Central memory CD8-positive, alpha-beta T cell (primary cell): Measurements from ENCODE around the gene ULK4.

ENCODE experiments used
- ATAC-seq: fragments of 150-1000 bp; cut with Tn5 transposase; replicated peaks from 2 replicates; pipeline ENCODE4 v1.10.0; 2022; ENCODE audit warnings: mild to moderate bottlenecking, moderate FRiP score, moderate number of reproducible peaks; ENCODE audit not compliant: poor library complexity, severe bottlenecking; ENCODE audit errors: extremely low read depth
- DNase-seq, 2 donors: peaks; one replicate each; pipeline ENCODE4 v3.0.0; 2021; ENCODE audit warnings: low spot score in 2 of 2
- H3K27ac Mint-ChIP-seq: one replicate; pipeline ENCODE4 v1.8.0; 2022; ENCODE audit warnings: low read depth, mild to moderate bottlenecking, moderate library complexity, mixed read lengths
- H3K27me3 Mint-ChIP-seq: one replicate; pipeline ENCODE4 v1.8.0; 2022; ENCODE audit warnings: mixed read lengths
- H3K36me3 Mint-ChIP-seq: one replicate; pipeline ENCODE4 v1.8.0; 2022; ENCODE audit warnings: mild to moderate bottlenecking, moderate library complexity, mixed read lengths; ENCODE audit not compliant: insufficient read depth
- H3K4me1 Mint-ChIP-seq: one replicate; pipeline ENCODE4 v1.8.0; 2022; ENCODE audit warnings: mixed read lengths
- H3K4me3 Mint-ChIP-seq: one replicate; pipeline ENCODE4 v1.8.0; 2022; ENCODE audit warnings: mild to moderate bottlenecking, moderate library complexity, mixed read lengths
- H3K9me3 Mint-ChIP-seq: one replicate; pipeline ENCODE4 v1.8.0; 2022; ENCODE audit warnings: mixed read lengths

The ULK4 gene

DNA sequence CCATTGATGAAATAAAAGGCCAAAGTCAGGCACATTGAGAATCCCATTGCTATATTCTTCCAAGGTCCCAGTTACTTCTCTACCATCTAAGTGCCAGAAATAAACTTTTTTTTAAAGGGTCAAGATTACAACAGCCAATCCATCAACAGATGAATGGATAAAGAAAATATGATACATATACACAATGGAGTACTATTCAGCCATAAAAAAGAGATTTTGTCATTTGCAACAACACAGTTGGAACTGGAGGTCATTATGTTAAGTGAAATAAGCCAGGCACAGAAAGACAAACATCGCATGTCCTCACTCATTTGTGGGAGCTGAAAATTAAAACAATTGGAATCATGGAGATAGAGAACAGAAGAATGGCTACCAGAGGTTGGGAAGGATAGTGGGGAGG is 25.5 kb downstream of the ULK4 start:
- Mint-ChIP-seq H3K4me3 (no peak overlapping the region), H3K9me3 (peaks cover 5% of the 10 kb centered on the region), H3K27me3 (no peaks in the 10 kb centered on the region), H3K4me1 (no peaks in the 10 kb centered on the region), H3K36me3 (peaks cover 9% of the 10 kb centered on the region), H3K27ac (no peak overlapping the region)
- no peak for ATAC-seq
- DNase-seq = no peak

DNA sequence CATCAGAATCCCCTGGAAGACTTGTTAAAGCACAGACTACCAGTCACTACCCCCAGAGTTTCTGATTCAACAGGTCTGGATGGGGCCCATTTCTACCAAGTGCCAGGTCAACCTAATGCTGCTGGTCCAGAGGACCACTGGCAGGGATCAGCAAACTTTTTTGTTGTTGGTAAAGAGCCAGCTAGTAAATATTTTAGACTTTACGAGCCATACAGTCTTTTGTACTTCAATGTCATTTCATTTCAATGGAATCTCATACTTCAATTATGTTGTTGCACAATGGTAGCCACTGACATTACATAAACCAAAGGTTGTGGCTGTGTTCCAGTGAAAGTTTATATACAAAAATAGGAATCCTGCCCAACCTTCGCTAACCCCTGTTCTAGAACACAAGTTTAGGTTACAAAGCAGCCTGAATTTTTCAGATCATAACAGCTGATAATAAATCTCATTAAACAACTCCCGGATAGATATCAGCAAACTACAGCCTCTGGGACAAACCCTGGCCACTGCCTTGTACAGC is 28.7 kb downstream of the ULK4 start:
- Mint-ChIP-seq H3K27me3 (no peaks in the 10 kb centered on the region), H3K4me1 (peaks cover 3% of the 10 kb centered on the region), H3K27ac (no peak overlapping the region), H3K36me3 (peaks cover 12% of the 10 kb centered on the region), H3K9me3 (peaks cover 5% of the 10 kb centered on the region), H3K4me3 (no peak overlapping the region)
- ATAC-seq (no peak), DNase-seq (no peak)

DNA sequence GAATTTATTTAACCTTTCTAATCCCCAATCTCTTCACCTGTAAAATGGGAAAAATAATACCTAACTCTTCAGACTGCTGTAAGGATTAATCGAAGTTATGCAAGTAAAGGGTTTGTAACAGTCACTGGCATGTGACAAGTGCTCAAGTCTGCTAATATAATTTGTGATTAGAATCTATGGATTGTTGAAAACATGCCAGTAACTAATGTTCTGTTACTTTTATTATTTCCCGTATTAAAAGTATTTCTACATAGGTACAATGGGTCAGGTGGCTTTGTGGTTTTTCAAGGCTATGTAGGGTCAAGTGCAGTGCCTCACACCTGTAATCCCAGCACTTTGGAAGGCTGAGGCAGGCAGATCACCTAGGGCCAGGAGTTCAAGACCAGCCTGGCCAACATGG is 29.4 kb downstream of the ULK4 start:
- H3K27me3 Mint-ChIP-seq = no peaks in the 10 kb centered on the region
- peaks cover 8% of the 10 kb centered on the region for H3K4me1 Mint-ChIP-seq
- H3K36me3 Mint-ChIP-seq = peaks cover 12% of the 10 kb centered on the region
- DNase-seq (no peak), ATAC-seq (no peak)
- H3K9me3 Mint-ChIP-seq = peaks cover 5% of the 10 kb centered on the region
- H3K27ac Mint-ChIP-seq = no peak overlapping the region
- H3K4me3 Mint-ChIP-seq = no peak overlapping the region

DNA sequence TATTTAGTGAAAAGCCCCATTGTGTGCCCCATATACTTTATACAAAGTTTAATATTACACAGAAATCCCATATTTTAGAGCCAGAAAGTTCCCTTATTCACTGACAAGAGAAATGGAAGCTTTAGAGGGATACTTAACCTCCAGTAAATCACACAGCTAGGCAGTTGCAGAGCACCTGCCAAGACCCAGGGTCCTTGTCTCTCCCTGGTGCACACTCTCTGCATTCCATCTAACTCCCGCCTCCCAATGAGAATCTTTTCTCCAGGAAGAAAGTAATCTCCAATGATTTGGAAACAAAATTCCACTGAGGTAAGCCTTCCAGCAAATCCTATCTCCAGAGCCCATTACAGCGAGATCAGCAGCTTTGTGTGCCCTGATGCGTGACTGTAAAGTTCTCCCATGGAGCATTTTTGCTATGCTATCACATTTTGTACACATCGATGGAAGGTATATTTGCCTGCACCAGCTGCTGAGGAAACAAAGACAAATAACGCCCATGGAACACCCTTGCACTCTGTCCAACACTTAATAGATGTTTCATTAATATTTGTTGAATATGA is 41.4 kb downstream of the ULK4 start:
- Mint-ChIP-seq H3K27ac (no peak overlapping the region), H3K27me3 (no peaks in the 10 kb centered on the region), H3K36me3 (peaks cover 8% of the 10 kb centered on the region), H3K4me1 (no peaks in the 10 kb centered on the region), H3K9me3 (no peaks in the 10 kb centered on the region), H3K4me3 (no peak overlapping the region)
- ATAC-seq (no peak), DNase-seq (no peak)

DNA sequence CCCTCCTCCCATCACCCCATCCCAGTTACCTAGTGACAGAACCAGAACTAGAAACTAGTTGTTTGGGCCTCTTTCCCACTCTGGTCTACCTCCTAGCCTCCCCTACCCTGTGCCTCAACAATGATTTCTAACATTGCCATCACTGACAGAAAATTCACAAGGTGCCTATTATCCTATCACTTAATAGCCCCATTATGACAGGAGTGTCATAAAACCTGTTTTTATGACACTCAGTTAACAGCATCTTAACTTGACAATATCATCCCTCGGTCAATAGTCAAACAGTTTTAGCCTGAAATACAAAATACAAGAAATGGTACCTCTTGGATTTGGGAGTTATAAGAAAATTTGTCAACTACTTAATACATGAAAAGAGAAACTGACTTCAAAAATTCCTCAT is 46.5 kb downstream of the ULK4 start:
- no peak overlapping the region for H3K4me3 Mint-ChIP-seq
- no peaks in the 10 kb centered on the region for H3K9me3 Mint-ChIP-seq
- no peak overlapping the region for H3K27ac Mint-ChIP-seq
- no peak for ATAC-seq
- no peak for DNase-seq
- no peaks in the 10 kb centered on the region for H3K4me1 Mint-ChIP-seq
- peaks cover 5% of the 10 kb centered on the region for H3K36me3 Mint-ChIP-seq
- H3K27me3 Mint-ChIP-seq = no peaks in the 10 kb centered on the region

DNA sequence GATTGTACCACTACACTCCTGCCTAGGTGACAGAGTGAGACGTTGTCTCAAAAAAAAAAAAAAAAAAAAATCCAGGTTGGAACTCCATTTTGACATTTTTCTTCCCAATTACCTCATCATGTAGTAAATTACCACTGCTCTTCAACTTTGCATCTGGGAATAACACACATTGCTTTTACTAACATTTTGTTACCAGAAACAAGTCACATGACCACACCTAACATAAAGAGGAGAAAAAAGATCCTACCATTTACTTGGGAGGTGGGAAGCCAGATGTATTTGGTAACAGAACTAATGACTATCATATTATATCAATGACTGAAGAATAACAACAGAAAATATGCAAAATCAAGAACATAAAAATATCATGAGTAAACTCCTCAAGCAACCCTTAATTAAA is 49.6 kb downstream of the ULK4 start:
- no peaks in the 10 kb centered on the region for H3K4me1 Mint-ChIP-seq
- no peak for ATAC-seq
- no peaks in the 10 kb centered on the region for H3K27me3 Mint-ChIP-seq
- no peak overlapping the region for H3K27ac Mint-ChIP-seq
- no peak for DNase-seq
- no peaks in the 10 kb centered on the region for H3K9me3 Mint-ChIP-seq
- H3K36me3 Mint-ChIP-seq = peaks cover 4% of the 10 kb centered on the region
- no peak overlapping the region for H3K4me3 Mint-ChIP-seq

DNA sequence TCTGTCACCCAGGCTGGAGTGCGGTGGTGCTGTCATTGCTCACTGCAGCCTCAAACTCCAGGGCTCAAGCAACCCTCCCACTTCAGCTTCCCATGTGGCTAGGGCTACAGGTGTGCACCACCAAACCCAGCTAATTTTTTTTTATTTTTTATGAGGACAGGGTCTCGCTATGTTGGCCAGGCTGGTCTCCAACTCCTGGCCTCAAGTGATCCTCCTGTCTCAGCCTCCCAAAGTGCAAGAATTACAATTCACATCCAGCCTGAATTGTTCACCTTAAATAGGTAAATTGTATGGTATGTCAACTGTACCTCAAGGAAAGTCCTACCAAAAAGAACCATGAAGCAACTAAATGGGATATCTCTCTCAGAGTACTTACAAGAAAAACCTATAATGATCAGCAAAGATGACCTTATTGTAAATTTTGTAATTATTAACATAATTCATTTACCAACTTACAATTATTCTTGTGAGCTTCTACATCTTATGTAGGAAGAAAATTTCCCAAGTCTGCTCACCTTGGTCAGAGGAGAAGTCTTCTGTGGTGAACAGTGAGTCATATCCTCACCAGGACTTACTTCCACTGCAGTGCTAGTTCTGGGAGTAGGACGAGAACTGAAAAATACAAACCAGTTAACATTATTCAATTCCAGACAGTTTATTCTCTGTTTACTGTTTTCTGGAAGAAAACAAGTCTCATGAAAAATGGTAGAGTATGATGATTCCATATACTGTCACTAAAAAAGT is 54.4 kb downstream of the ULK4 start:
- no peak overlapping the region for H3K4me3 Mint-ChIP-seq
- H3K9me3 Mint-ChIP-seq = no peaks in the 10 kb centered on the region
- H3K36me3 Mint-ChIP-seq = peaks cover 11% of the 10 kb centered on the region
- H3K4me1 Mint-ChIP-seq = no peaks in the 10 kb centered on the region
- H3K27me3 Mint-ChIP-seq = no peaks in the 10 kb centered on the region
- ATAC-seq (no peak), DNase-seq (no peak)
- no peak overlapping the region for H3K27ac Mint-ChIP-seq

DNA sequence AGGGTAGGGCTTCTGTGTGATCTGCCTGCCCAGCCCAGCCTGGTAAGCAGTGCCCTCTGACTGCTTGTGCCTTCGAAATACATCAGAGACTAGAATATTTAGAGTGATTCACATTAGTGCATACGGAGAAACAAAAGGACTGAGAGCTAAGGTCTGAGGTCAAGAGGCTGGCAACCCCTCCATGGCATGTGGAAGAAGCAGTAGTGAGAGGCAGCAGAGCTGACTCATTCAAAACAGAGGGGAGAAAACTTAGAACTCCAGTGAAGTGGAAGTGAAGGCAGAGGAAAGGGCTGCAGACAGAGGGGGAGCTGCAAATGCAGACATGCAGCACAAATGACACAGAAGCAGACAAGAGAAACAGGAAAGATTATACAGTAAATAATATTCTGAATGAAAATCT is 61.6 kb downstream of the ULK4 start:
- H3K4me1 Mint-ChIP-seq = no peaks in the 10 kb centered on the region
- no peak for ATAC-seq
- no peak for DNase-seq
- H3K36me3 Mint-ChIP-seq = peaks cover 25% of the 10 kb centered on the region
- no peaks in the 10 kb centered on the region for H3K27me3 Mint-ChIP-seq
- H3K27ac Mint-ChIP-seq = no peak overlapping the region
- H3K4me3 Mint-ChIP-seq = no peak overlapping the region
- no peaks in the 10 kb centered on the region for H3K9me3 Mint-ChIP-seq

DNA sequence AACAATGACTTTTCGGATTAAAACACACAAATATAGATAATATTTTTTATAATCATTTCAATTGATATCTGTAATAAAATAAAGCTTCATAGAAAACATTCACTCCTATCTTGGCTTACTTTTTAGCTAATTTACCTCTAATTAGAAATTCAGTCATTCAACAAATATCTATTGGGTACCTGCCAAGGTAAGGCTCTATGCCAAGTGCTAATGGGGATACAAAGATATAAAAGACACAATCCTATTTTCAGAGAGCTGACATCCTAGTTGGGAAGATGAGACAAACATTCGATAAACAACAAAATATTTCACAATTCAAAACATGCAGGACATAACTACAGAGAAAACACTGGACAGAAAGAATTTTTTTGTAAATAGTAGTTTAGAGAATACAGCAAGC is 63.3 kb downstream of the ULK4 start:
- Mint-ChIP-seq H3K27ac (no peak overlapping the region), H3K27me3 (no peaks in the 10 kb centered on the region), H3K36me3 (peaks cover 24% of the 10 kb centered on the region), H3K4me1 (no peaks in the 10 kb centered on the region), H3K9me3 (no peaks in the 10 kb centered on the region), H3K4me3 (no peak overlapping the region)
- ATAC-seq (no peak), DNase-seq (no peak)

DNA sequence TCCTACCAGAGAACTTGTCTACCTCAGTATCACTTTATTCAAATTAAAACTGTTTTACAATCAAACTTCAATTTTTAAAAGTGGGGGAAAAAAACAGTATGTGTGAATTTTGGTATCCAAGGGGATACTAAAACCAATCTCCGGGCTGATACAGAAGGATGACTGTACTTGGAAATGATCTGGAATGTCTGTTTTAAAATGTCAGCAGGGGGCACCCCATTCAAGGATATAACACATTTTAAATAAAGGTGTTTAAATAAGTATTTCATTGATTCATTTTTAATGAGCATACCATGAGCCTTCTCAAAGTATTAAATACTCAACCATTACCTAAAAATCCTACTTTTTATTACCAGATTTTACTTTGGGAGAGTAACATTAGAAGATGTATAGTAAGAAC is 67.9 kb downstream of the ULK4 start:
- H3K36me3 Mint-ChIP-seq = peaks cover 19% of the 10 kb centered on the region
- no peaks in the 10 kb centered on the region for H3K27me3 Mint-ChIP-seq
- ATAC-seq = no peak
- H3K4me1 Mint-ChIP-seq = no peaks in the 10 kb centered on the region
- H3K27ac Mint-ChIP-seq = no peak overlapping the region
- H3K4me3 Mint-ChIP-seq = no peak overlapping the region
- DNase-seq = no peak
- peaks cover 5% of the 10 kb centered on the region for H3K9me3 Mint-ChIP-seq

DNA sequence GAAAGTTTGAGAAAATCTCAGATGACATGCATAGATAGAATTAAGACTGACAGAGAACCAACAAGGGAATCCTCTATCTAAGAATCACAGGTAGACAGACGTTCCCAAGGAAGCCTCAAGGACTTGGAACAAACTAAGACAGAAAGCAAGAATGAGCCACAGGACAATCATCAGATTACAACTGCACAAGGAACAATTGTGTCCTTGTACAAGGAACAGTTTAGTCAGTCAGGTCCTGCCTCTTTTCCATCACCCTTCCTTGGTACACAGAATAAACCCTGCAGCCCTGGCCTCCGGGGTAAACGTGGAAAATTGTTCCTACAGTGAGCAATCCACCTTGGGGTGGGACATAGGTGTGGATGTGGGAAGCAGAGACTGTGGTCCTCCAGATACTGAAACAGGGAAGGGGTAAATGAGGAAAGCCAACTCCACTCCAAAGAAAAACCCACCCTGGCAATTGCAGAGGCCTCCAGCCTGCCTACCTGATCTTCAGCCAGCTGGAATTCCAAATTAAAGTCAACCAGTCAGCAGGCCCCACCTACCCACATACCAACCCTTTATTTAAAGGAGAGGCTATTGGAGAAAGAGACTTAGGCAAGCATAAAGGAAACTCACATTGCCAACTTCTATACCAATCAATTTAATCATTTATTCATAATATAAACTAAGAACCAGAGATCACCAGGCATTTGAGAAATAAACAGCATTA is 73.4 kb downstream of the ULK4 start:
- H3K27ac Mint-ChIP-seq = no peak overlapping the region
- ATAC-seq (no peak), DNase-seq (no peak)
- peaks cover 4% of the 10 kb centered on the region for H3K36me3 Mint-ChIP-seq
- peaks cover 5% of the 10 kb centered on the region for H3K9me3 Mint-ChIP-seq
- H3K4me1 Mint-ChIP-seq = no peaks in the 10 kb centered on the region
- no peaks in the 10 kb centered on the region for H3K27me3 Mint-ChIP-seq
- no peak overlapping the region for H3K4me3 Mint-ChIP-seq

DNA sequence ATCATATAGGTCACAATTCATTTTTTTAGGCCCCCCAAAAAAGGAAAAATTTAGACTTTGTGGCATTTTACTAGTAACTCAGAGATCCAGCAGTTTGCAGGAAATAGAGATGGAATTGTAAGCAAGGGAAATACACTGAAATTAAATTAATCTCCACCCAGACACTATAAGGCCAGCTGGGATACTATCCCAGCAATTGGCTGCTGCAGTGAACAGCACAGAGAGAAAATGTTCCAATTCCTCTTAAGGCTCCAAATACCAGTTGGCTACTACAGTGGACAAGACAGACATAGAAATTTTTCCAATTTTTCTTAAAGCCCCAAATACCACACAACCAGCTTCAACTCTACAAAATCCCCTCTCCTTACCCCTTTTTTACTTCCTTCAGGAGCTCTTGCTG is 78.9 kb downstream of the ULK4 start:
- Mint-ChIP-seq H3K27ac (no peak overlapping the region), H3K4me3 (no peak overlapping the region), H3K4me1 (no peaks in the 10 kb centered on the region), H3K36me3 (no peaks in the 10 kb centered on the region), H3K27me3 (no peaks in the 10 kb centered on the region), H3K9me3 (no peaks in the 10 kb centered on the region)
- ATAC-seq (no peak), DNase-seq (no peak)

DNA sequence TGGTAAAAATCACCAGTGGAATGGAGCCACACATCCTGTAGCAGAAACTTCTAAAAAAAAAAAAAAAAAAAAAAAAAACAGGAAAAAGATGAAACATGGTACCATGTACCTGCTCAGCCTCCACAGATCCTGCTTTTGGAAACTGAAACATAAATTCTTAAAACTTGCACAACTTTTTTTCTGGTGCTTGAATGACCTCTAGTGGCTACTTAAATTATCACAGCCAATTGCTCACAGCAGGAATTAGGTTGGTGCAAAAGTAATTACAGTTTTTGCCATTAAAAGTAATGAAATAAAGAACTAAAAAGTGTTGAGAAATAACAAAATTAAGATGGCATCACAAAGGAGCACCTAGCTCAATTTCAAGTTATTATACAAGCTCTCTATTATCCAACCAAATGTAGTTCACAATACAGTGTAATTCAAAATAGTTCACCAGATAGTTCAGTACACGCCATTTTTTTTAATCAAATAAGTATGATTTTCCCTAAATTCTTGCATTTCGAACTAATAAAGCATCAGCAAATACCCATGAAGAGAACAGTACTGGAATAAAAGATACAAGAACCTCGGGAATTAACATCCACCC is 80.6 kb downstream of the ULK4 start:
- no peaks in the 10 kb centered on the region for H3K9me3 Mint-ChIP-seq
- H3K36me3 Mint-ChIP-seq = no peaks in the 10 kb centered on the region
- no peak overlapping the region for H3K27ac Mint-ChIP-seq
- DNase-seq = no peak
- ATAC-seq = no peak
- no peak overlapping the region for H3K4me3 Mint-ChIP-seq
- H3K27me3 Mint-ChIP-seq = no peaks in the 10 kb centered on the region
- H3K4me1 Mint-ChIP-seq = no peaks in the 10 kb centered on the region
